Vagina (tissue), 2 donors: Measurements from ENCODE around the gene TNNT2.

Source experiments
- CTCF ChIP-seq, 3 experiments: fragments of 450-650 bp in 2 of 3; fragments of 200-600 bp in 1 of 3; sonication (generic) in 1 of 3; IDR thresholded peaks; one replicate each; pipeline ENCODE4 v1.5.1; 2017 to 2019; ENCODE audit warnings: antibody characterized with exemption in 3 of 3, mild to moderate bottlenecking in 2 of 3, moderate library complexity in 2 of 3
- POLR2A ChIP-seq, 2 donors: fragments of 450-650 bp; IDR thresholded peaks; one replicate each; pipeline ENCODE4 v1.6.1; 2017; ENCODE audit warnings: antibody characterized with exemption in 2 of 2, mild to moderate bottlenecking in 2 of 2, moderate library complexity in 2 of 2

- no peak for TF ChIP-seq POLR2A (IDR thresholded peaks at IDR 0.05)
- TF ChIP-seq CTCF (IDR thresholded peaks at IDR 0.05): no peak
These were observed 8.3 kb downstream of the TNNT2 start for GRCh38 chr1:201369209-201369608.
